OCI-LY3 (cell line): ENCODE measurements around the gene SMG7.

ENCODE experiments used
- H2AFZ ChIP-seq: fragments of 200-600, 300-600 bp; shearing (Covaris generic); 2 replicates; pipeline ENCODE4 v1.6.0; 2014; ENCODE audit warnings: antibody characterized with exemption, low read depth, low read length
- H3K27ac ChIP-seq: fragments of 200-600, 300-600 bp; sonication (generic); 2 replicates; pipeline ENCODE4 v1.5.1; 2014; ENCODE audit warnings: mild to moderate bottlenecking, low read length, moderate library complexity, mixed read lengths
- H3K27me3 ChIP-seq: fragments of 200-600, 300-600 bp; sonication (generic); 2 replicates; pipeline ENCODE4 v1.6.1; 2014; ENCODE audit warnings: low read depth, low read length, mixed read lengths
- H3K36me3 ChIP-seq: fragments of 200-600, 300-600 bp; sonication (generic); replicated peaks from 2 replicates; pipeline ENCODE3; 2014; ENCODE audit warnings: low read depth, low read length, mixed read lengths
- H3K4me1 ChIP-seq: fragments of 300-600, 200-600 bp; sonication (generic); 2 replicates; pipeline ENCODE4 v1.6.1; 2014; ENCODE audit warnings: low read length, mixed read lengths
- H3K4me2 ChIP-seq: fragments of 200-600, 300-600 bp; sonication (generic); 2 replicates; pipeline ENCODE4 v1.6.1; 2014; ENCODE audit warnings: low read length, mixed read lengths
- H3K4me3 ChIP-seq: fragments of 300-600, 200-600 bp; sonication (generic); 2 replicates; pipeline ENCODE4 v1.5.1; 2014; ENCODE audit warnings: antibody characterized with exemption, mild to moderate bottlenecking, low read length, moderate library complexity
- H3K79me2 ChIP-seq: fragments of 300-600, 200-600 bp; shearing (Covaris generic); 2 replicates; pipeline ENCODE4 v1.6.1; 2014; ENCODE audit warnings: mild to moderate bottlenecking, low read length, mixed read lengths
- H3K9ac ChIP-seq: fragments of 300-600, 200-600 bp; shearing (Covaris generic); 2 replicates; pipeline ENCODE4 v1.6.0; 2014; ENCODE audit warnings: mild to moderate bottlenecking, low read length, moderate library complexity
- H3K9me3 ChIP-seq: fragments of 200-600, 300-600 bp; shearing (Covaris generic); 2 replicates; pipeline ENCODE4 v1.6.1; 2014; ENCODE audit warnings: low read length, mixed read lengths; ENCODE audit not compliant: insufficient read depth
- H4K20me1 ChIP-seq: fragments of 200-600, 300-600 bp; sonication (generic); 2 replicates; pipeline ENCODE4 v1.6.1; 2016; ENCODE audit warnings: low read length, mixed read lengths; ENCODE audit not compliant: insufficient read depth
- CTCF ChIP-seq: fragments of 200-600, 300-600 bp; sonication (generic); IDR thresholded peaks from 2 replicates; pipeline ENCODE4 v1.5.1; 2014; ENCODE audit warnings: antibody characterized with exemption, low read length, low read depth
- EZH2phosphoT487 ChIP-seq: fragments of 200-600 bp; shearing (Covaris generic); IDR thresholded peaks from 2 replicates; pipeline ENCODE4 v1.6.1; 2018; ENCODE audit warnings: antibody characterized with exemption, mixed run types, low read depth

SMG7 gene

DNA sequence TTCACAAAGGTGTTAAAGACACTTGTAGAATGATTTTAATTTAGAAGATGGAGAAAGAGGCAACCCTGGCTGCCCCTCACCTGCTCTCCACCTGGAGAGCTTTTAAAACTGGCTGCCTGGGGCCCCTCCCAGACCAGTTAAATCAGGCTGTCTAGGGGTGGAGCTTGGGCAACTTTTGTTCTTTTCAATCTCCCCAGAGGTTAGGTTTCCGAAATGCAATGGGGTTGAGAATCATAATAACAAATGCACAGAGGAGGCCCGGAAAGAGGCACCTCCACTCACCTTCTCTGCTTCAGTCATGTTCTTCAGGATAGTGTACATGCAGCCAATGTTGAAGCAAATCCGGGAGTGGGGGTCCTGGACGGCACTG, 117.6 kb downstream of the SMG7 start:
- peak overlapping the region; percentile 88 for H3K4me2 ChIP-seq
- H3K36me3 ChIP-seq = peaks cover 40% of the 10 kb centered on the region
- H4K20me1 ChIP-seq = peaks cover 20% of the 10 kb centered on the region
- H3K79me2 ChIP-seq = peaks cover 64% of the 10 kb centered on the region
- peak overlapping the region; percentile 99 for H3K9ac ChIP-seq
- H3K4me1 ChIP-seq = peaks cover 67% of the 10 kb centered on the region
- peak overlapping the region; percentile 97 for H3K27ac ChIP-seq
- H2AFZ ChIP-seq = no peak overlapping the region
- no peaks in the 10 kb centered on the region for H3K9me3 ChIP-seq
- peak overlapping the region; percentile 87 for H3K4me3 ChIP-seq
- TF ChIP-seq CTCF = no peak
- TF ChIP-seq EZH2phosphoT487 = no peak
- no peaks in the 10 kb centered on the region for H3K27me3 ChIP-seq

DNA sequence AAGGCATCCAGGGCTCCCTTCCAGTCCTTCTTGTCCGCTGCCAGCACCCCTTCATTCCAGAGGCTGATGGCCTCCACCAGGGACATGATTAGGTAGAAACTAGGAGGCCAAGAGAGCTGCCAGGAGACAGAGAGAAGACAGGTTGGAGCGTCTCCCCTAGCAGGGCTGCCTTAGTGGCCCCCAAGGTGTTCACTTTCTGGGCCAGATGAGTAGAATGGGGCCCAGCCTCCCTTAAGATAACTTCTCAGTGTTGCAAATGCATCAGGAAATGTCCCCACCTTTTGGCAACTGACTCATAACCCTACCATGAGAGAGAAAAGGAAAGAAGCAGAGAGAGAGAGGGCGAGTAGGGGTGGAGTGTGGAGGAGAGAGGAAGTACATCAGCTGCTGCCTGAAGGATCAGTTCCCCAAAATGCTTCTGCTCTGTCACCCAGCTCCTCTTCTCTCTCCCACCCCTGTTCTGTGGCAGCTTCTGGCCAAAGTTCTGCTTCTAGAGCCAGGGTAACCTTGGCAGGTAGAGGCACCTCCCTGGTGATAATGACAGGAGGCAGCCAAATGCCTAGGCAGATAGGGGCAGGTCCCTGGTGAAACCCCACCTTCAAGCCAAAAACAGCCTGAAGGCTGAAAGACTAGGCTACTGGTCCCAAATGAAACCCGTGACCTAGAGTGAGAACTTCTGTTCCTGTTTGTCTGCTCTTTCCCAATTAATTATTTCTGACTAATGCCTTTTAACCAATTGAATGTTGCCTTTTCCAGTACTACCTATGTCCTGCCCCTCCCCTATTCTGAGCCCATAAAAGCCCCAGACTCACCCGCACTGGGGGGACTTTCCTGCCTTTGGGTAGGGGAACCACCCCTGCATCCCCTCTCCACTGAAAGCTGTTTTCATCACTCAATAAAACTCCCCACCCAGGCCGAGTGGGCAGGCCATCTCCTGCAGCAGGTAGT, 118.2 kb downstream of the SMG7 start, which contains the start of gene NCF2:
Gene NCF2, minus strand, starts transcription at position 216 of the 948 bp plus-strand sequence. Its CDS starts 130 bp downstream, at position 86.
- no peaks in the 10 kb centered on the region for H3K9me3 ChIP-seq
- peaks cover 61% of the 10 kb centered on the region for H3K4me1 ChIP-seq
- H2AFZ ChIP-seq = no peak within 1 kb of the TSS
- no peaks in the 10 kb centered on the region for H3K27me3 ChIP-seq
- H3K36me3 ChIP-seq = peaks cover 34% of the 10 kb centered on the region
- H3K9ac ChIP-seq = peak within 1 kb of the TSS; percentile 99
- H3K79me2 ChIP-seq = peaks cover 57% of the 10 kb centered on the region
- H3K4me2 ChIP-seq = peak within 1 kb of the TSS; percentile 88
- peaks cover 14% of the 10 kb centered on the region for H4K20me1 ChIP-seq
- no peak for TF ChIP-seq EZH2phosphoT487
- no peak for TF ChIP-seq CTCF
- peak within 1 kb of the TSS; percentile 97 for H3K27ac ChIP-seq
- peak within 1 kb of the TSS; percentile 87 for H3K4me3 ChIP-seq

DNA sequence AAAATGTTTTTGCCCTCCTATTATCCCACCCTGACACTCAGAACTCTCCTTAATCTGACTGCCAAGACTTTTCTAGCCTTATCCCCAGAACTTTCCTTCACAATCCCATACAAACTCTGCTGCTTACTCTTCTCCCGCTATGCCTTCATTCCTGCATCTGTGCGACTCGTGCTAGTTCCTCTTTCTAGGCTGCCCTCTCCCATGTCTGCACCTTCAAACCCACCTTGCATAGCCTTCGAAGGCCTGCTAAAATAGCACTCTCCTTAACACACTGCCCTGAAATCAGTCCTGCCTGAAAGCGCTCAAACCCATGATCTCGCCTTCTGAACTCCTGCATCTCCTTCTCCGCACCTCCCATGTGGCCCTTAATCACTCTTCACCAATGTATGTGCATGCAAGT, 120.4 kb downstream of the SMG7 start:
- H4K20me1 ChIP-seq = no peaks in the 10 kb centered on the region; the same call in 1 of the 2 replicates
- H3K4me2 ChIP-seq = peak overlapping the region; percentile 68
- peak overlapping the region; percentile 81 for H3K9ac ChIP-seq
- peaks cover 17% of the 10 kb centered on the region for H3K36me3 ChIP-seq
- TF ChIP-seq CTCF = no peak
- no peak for TF ChIP-seq EZH2phosphoT487
- H3K27me3 ChIP-seq = no peaks in the 10 kb centered on the region
- no peak overlapping the region for H2AFZ ChIP-seq
- H3K4me3 ChIP-seq = peak overlapping the region; percentile 36; the same call in 1 of the 2 replicates
- H3K9me3 ChIP-seq = no peaks in the 10 kb centered on the region
- H3K4me1 ChIP-seq = peaks cover 63% of the 10 kb centered on the region
- peak overlapping the region; percentile 97 for H3K27ac ChIP-seq
- peaks cover 35% of the 10 kb centered on the region for H3K79me2 ChIP-seq

- peaks cover 69% of the 10 kb centered on the region for H3K4me1 ChIP-seq
- peaks cover 29% of the 10 kb centered on the region for H3K79me2 ChIP-seq
- no peak overlapping the region for H2AFZ ChIP-seq
- peaks cover 12% of the 10 kb centered on the region for H3K36me3 ChIP-seq
- H3K4me2 ChIP-seq = peak overlapping the region; percentile 68
- no peaks in the 10 kb centered on the region for H3K9me3 ChIP-seq
- H3K4me3 ChIP-seq = peak overlapping the region; percentile 36
- H3K27me3 ChIP-seq = no peaks in the 10 kb centered on the region
- H4K20me1 ChIP-seq = no peaks in the 10 kb centered on the region
- TF ChIP-seq EZH2phosphoT487 (no peak), CTCF (no peak)
- peak overlapping the region; percentile 97 for H3K27ac ChIP-seq
- H3K9ac ChIP-seq = peak overlapping the region; percentile 81
These were observed 121.1 kb downstream of the SMG7 start for GRCh38 chr1:183593356-183593755.
